H1 (cell line): ENCODE results near the gene SUGP1.

ENCODE experiments used
- ASH2L ChIP-seq: fragments of 200-600, 300-600 bp; sonication (generic); IDR thresholded peaks from one replicate; pipeline ENCODE4 v1.7.1; 2017; ENCODE audit warnings: low read length
- BRCA1 ChIP-seq: IDR thresholded peaks from 2 replicates; pipeline ENCODE4 v1.6.1; 2012; ENCODE audit warnings: low read depth, low read length, improper control_type of control experiment
- CBX8 ChIP-seq: fragments of 300-800, 300-1000 bp; sonication (generic); IDR thresholded peaks from 2 replicates; pipeline ENCODE4 v1.7.1; 2016; ENCODE audit warnings: low read depth, low read length, borderline replicate concordance
- CEBPB ChIP-seq: IDR thresholded peaks from 2 replicates; pipeline ENCODE4 v1.6.1; 2012; ENCODE audit warnings: low read depth, low read length
- EP300 ChIP-seq, 2 experiments: IDR thresholded peaks; 1 replicate in 1 of 2; 2 replicates in 1 of 2; pipeline ENCODE4 v1.6.1; 2011 to 2012; ENCODE audit warnings: low read depth in 2 of 2, low read length in 2 of 2, mild to moderate bottlenecking in 2 of 2, borderline replicate concordance in 1 of 2, inconsistent platforms in 1 of 2, moderate library complexity in 1 of 2
- EZH2 ChIP-seq: fragments of 200-600 bp; sonication (generic); IDR thresholded peaks from 2 replicates; pipeline ENCODE4 v1.7.1; 2012; ENCODE audit warnings: low read depth, mild to moderate bottlenecking, moderate library complexity, low read length, inconsistent platforms; ENCODE audit not compliant: severe bottlenecking
- JUND ChIP-seq: IDR thresholded peaks from 2 replicates; pipeline ENCODE4 v1.6.1; 2011; ENCODE audit warnings: mild to moderate bottlenecking, improper control_type of control experiment, low read length
- KDM1A ChIP-seq: fragments of 200-600, 300-600 bp; sonication (generic); IDR thresholded peaks from 2 replicates; pipeline ENCODE4 v1.7.1; 2016; ENCODE audit warnings: mild to moderate bottlenecking, low read length, borderline replicate concordance
- PHF8 ChIP-seq: fragments of 200-600 bp; sonication (generic); conservative IDR thresholded peaks from 2 replicates; pipeline ENCODE4 v1.7.1; 2012; ENCODE audit warnings: low read depth, mild to moderate bottlenecking, inconsistent platforms, low read length, moderate library complexity
- POLR2A ChIP-seq, 2 experiments: IDR thresholded peaks; 1 replicate in 1 of 2; 2 replicates in 1 of 2; pipeline ENCODE4 v1.6.1; 2011; ENCODE audit warnings: low read depth in 2 of 2, low read length in 2 of 2, mild to moderate bottlenecking in 2 of 2; ENCODE audit errors: control extremely low read depth in 1 of 2
- SP1 ChIP-seq: IDR thresholded peaks from 2 replicates; pipeline ENCODE4 v1.6.1; 2011; ENCODE audit warnings: low read depth, low read length
- TF ChIP-seq, protein P1 (sequence below), 3 experiments: IDR thresholded peaks; 1 replicate in 2 of 3; 2 replicates in 1 of 3; pipeline versions ENCODE4 v1.5.1 to v1.6.1; 2011; ENCODE audit warnings: low read length in 3 of 3, mild to moderate bottlenecking in 3 of 3, inconsistent platforms in 2 of 3, low read depth in 1 of 3, moderate library complexity in 1 of 3; ENCODE audit not compliant: insufficient read depth in 1 of 3; ENCODE audit errors: control extremely low read depth in 1 of 3
- TF ChIP-seq, protein P2 (sequence below): IDR thresholded peaks from 2 replicates; pipeline ENCODE4 v1.6.1; 2011; ENCODE audit warnings: low read depth, mild to moderate bottlenecking, low read length; ENCODE audit not compliant: insufficient read depth

DNA sequence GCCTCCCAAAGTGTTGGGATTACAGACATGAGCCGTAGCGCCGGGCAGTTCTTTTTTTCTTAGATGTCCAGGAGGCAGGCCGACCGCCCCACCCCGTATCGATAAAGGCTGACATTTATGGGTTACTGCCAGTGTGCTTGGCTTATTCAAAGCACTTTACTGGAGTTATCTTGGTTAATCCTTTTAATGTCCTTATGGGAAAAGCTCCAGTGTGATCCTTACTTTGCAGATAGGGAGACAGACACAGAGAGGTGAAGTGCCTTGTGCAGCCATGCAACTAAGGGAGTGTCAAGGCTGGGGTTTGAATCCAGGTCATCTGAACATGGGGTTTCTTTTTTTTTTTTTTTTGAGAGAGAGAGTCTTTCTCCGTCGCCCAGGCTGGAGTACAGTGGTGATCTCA, 89.3 kb downstream of the SUGP1 start:
- TF ChIP-seq, protein P1, sequence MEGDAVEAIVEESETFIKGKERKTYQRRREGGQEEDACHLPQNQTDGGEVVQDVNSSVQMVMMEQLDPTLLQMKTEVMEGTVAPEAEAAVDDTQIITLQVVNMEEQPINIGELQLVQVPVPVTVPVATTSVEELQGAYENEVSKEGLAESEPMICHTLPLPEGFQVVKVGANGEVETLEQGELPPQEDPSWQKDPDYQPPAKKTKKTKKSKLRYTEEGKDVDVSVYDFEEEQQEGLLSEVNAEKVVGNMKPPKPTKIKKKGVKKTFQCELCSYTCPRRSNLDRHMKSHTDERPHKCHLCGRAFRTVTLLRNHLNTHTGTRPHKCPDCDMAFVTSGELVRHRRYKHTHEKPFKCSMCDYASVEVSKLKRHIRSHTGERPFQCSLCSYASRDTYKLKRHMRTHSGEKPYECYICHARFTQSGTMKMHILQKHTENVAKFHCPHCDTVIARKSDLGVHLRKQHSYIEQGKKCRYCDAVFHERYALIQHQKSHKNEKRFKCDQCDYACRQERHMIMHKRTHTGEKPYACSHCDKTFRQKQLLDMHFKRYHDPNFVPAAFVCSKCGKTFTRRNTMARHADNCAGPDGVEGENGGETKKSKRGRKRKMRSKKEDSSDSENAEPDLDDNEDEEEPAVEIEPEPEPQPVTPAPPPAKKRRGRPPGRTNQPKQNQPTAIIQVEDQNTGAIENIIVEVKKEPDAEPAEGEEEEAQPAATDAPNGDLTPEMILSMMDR (IDR thresholded peaks at IDR 0.05; ENCODE audit: control extremely low read depth in 1 of 3, insufficient read depth in 1 of 3, low read depth in 1 of 3, low read length in 3 of 3) = no peak
- TF ChIP-seq EZH2 (no peak), POLR2A (IDR thresholded peaks at IDR 0.05; ENCODE audit: control extremely low read depth in 1 of 2, low read depth in 2 of 2, low read length in 2 of 2) (no peak), KDM1A (no peak), SP1 (no peak), PHF8 (no peak), JUND (no peak), BRCA1 (no peak), CBX8 (no peak), EP300 (IDR thresholded peaks at IDR 0.05; ENCODE audit: borderline replicate concordance in 1 of 2, low read depth in 2 of 2, low read length in 2 of 2) (no peak), CEBPB (no peak), ASH2L (no peak)
- TF ChIP-seq, protein P2, sequence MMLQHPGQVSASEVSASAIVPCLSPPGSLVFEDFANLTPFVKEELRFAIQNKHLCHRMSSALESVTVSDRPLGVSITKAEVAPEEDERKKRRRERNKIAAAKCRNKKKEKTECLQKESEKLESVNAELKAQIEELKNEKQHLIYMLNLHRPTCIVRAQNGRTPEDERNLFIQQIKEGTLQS = no peak
